Measurements from ENCODE around the gene NFASC.

- TF ChIP-seq CTCF (IDR thresholded peaks at IDR 0.05; ENCODE audit: insufficient read depth, low read depth, low read length) (no peak), EZH2 (IDR thresholded peaks at IDR 0.05; ENCODE audit: insufficient read depth, low read length) (no peak)
These were observed 27.8 kb upstream of the NFASC start for GRCh38 chr1:204842892-204843291.

Measured in astrocyte (in vitro differentiated cells and primary cell).